H1 (cell line): ENCODE results near the gene DARS2. TPM values are rescaled to one million over a fixed set of nuclear protein-coding genes. Genes with fewer than 3 reads are reported as not detected.
A peak's percentile ranks its signal among the peaks of the same experiment; 100 is the strongest.

Experiments used
- CBX5 ChIP-seq: fragments of 300-800, 300-1000 bp; sonication (generic); IDR thresholded peaks from 2 replicates; pipeline ENCODE4 v1.7.1; 2016; ENCODE audit warnings: antibody characterized with exemption, low read length, low read depth
- CHD2 ChIP-seq: IDR thresholded peaks from 2 replicates; pipeline ENCODE4 v1.6.1; 2012; ENCODE audit warnings: low read length, improper control_type of control experiment
- HDAC6 ChIP-seq: IDR thresholded peaks from one replicate; pipeline ENCODE4 v1.7.1; 2012; ENCODE audit warnings: low read depth, mild to moderate bottlenecking, inconsistent platforms, low read length, moderate library complexity
- JUND ChIP-seq: IDR thresholded peaks from 2 replicates; pipeline ENCODE4 v1.6.1; 2011; ENCODE audit warnings: mild to moderate bottlenecking, improper control_type of control experiment, low read length
- PHF8 ChIP-seq: fragments of 200-600 bp; sonication (generic); conservative IDR thresholded peaks from 2 replicates; pipeline ENCODE4 v1.7.1; 2012; ENCODE audit warnings: low read depth, mild to moderate bottlenecking, inconsistent platforms, low read length, moderate library complexity
- POU5F1 ChIP-seq: IDR thresholded peaks from 2 replicates; pipeline ENCODE4 v1.6.1; 2011; ENCODE audit warnings: low read depth, mild to moderate bottlenecking, low read length, moderate library complexity
- RBBP5 ChIP-seq: IDR thresholded peaks from 2 replicates; pipeline ENCODE4 v1.7.1; 2012; ENCODE audit warnings: low read depth, mild to moderate bottlenecking, inconsistent platforms, low read length, moderate library complexity, borderline replicate concordance
- SIRT6 ChIP-seq: IDR thresholded peaks from one replicate; pipeline ENCODE4 v1.7.1; 2012; ENCODE audit warnings: low read length, inconsistent platforms
- SIX5 ChIP-seq: IDR thresholded peaks from 2 replicates; pipeline ENCODE4 v1.6.1; 2011; ENCODE audit warnings: mild to moderate bottlenecking, low read depth, low read length
- SP1 ChIP-seq: IDR thresholded peaks from 2 replicates; pipeline ENCODE4 v1.6.1; 2011; ENCODE audit warnings: low read depth, low read length
- TAF1 ChIP-seq: IDR thresholded peaks from 2 replicates; pipeline ENCODE4 v1.6.1; 2011; ENCODE audit warnings: mild to moderate bottlenecking, low read depth, low read length
- ZNF274 ChIP-seq: IDR thresholded peaks from 2 replicates; pipeline ENCODE4 v1.7.0; 2012; ENCODE audit warnings: low read length, borderline replicate concordance; ENCODE audit errors: extremely low read depth
- polyA plus RNA-seq, 7 experiments: library from polyadenylated mRNA; depleted of rRNA in 3 of 7; stranded (reverse) in 5 of 7; unstranded in 2 of 7; fragments of >200 nt in 5 of 7; fragments of 200-250 nt in 2 of 7; gene quantifications; 1 replicate in 5 of 7; 2 replicates in 1 of 7; 4 replicates in 1 of 7; pipeline versions ENCODE4 v1.2.1 to v1.2.3, GENCODE V29; 2011 to 2013; ENCODE audit warnings: missing spikeins in 2 of 7, mixed read lengths in 2 of 7
- total RNA-seq: library from RNA; stranded (reverse); fragmentation: NEBNext Ultra II Directional; extraction: Animal tissue kit (Norgen Biotek cat#: 25700); gene quantifications from 2 replicates; pipeline ENCODE4 v1.2.1, GENCODE V29; 2021
- TF ChIP-seq, protein P1 (sequence below): IDR thresholded peaks from 2 replicates; pipeline ENCODE4 v1.6.1; 2012; ENCODE audit warnings: inconsistent platforms
- TF ChIP-seq, protein P2 (sequence below): IDR thresholded peaks from 2 replicates; pipeline ENCODE4 v1.6.1; 2012; ENCODE audit warnings: low read length, inconsistent platforms

DARS2 gene
- total and polyA plus RNA-seq, 2 of the 8 experiments (the other 6 are each of a cell fraction or from before 2014, with no cell fraction given): 21.0 to 35.2 TPM

DNA sequence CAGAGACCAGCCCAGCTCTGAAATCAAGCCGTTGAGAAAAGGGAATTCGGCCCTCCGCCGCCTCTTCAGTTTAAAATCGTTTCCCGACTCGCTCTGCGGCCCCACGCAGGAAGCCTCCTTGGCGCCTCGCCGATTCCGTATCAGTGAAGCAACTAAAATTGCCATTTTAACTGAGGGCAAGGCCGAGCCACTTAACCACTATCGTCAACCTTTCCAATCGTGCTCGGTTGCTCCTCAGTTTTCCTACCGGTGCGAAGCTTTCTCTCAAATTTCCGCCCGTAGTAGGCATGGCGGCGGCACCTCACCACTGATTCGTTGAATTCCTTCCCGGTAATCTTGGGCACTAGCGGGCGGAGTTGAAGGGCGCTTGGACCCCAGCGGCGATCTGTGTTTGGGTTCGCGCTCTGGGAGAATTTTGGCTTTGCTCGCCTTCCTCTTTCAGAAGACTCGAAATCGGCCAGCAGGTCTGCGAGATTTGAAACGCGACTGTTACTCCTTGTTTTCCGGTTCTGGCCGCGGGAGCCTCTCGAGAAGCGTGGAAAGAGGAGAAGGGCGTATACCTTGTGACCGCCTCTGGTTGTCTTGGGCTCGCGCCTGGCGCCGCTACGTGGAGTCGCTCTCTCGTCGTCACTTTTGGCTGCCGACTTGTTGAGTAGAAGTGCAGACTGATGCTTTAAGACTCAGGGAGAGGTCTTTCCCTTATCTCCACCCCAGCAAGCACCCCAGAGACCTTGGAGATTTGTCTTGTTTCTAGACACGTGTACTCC is at the start of gene DARS2, which contains the start of gene CENPL (continued):
- TF ChIP-seq ZNF274 (no peak), TAF1 (peak; percentile 89), CHD2 (no peak; the same call in 1 of the 2 replicates), SIX5 (peak; percentile 55), POU5F1 (no peak), SIRT6 (no peak), CBX5 (no peak), RBBP5 (0 out of 2 replicates have a peak, but pooled peaks have one; percentile 34), PHF8 (peak; percentile 87), HDAC6 (no peak), SP1 (no peak), JUND (0 out of 2 replicates have a peak, but pooled peaks have one; percentile 6)
- TF ChIP-seq, protein P1, sequence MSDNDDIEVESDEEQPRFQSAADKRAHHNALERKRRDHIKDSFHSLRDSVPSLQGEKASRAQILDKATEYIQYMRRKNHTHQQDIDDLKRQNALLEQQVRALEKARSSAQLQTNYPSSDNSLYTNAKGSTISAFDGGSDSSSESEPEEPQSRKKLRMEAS: peak; percentile 62
- TF ChIP-seq, protein P2, sequence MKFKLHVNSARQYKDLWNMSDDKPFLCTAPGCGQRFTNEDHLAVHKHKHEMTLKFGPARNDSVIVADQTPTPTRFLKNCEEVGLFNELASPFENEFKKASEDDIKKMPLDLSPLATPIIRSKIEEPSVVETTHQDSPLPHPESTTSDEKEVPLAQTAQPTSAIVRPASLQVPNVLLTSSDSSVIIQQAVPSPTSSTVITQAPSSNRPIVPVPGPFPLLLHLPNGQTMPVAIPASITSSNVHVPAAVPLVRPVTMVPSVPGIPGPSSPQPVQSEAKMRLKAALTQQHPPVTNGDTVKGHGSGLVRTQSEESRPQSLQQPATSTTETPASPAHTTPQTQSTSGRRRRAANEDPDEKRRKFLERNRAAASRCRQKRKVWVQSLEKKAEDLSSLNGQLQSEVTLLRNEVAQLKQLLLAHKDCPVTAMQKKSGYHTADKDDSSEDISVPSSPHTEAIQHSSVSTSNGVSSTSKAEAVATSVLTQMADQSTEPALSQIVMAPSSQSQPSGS: peak; percentile 71; the same call in 1 of the 2 replicates
